Neural cell (in vitro differentiated cells): ENCODE results near the gene LDLRAD4.

Experiments used
- CTCF ChIP-seq: fragments of 450-650 bp; IDR thresholded peaks from 2 replicates; pipeline ENCODE4 v1.5.1; 2014; ENCODE audit warnings: antibody characterized with exemption, mild to moderate bottlenecking, moderate library complexity; ENCODE audit not compliant: poor library complexity, severe bottlenecking
- EZH2 ChIP-seq: fragments of 200-600, 300-800 bp; shearing (Covaris generic), sonication (generic); IDR thresholded peaks from 2 replicates; pipeline ENCODE4 v1.6.1; 2014; ENCODE audit warnings: antibody characterized with exemption, low read length, borderline replicate concordance, mild to moderate bottlenecking; ENCODE audit not compliant: insufficient read depth, poor library complexity, severe bottlenecking
- POLR2AphosphoS5 ChIP-seq: IDR thresholded peaks from 2 replicates; pipeline ENCODE4 v1.6.1; 2012
- RAD21 ChIP-seq: fragments of 450-650 bp; conservative IDR thresholded peaks from 2 replicates; pipeline ENCODE4 v1.6.1; 2014; ENCODE audit warnings: antibody characterized with exemption, mild to moderate bottlenecking, moderate library complexity

GRCh38 chr18:13414521-13414920 is 196.0 kb downstream of the LDLRAD4 start:
- TF ChIP-seq POLR2AphosphoS5 (no peak), RAD21 (no peak), CTCF (no peak), EZH2 (no peak)
